GM12878 (cell line): Measurements from ENCODE around the gene SH2D2A. TPM values are rescaled to one million over a fixed set of nuclear protein-coding genes. Genes with fewer than 3 reads are reported as not detected.
A peak's percentile ranks its signal among the peaks of the same experiment; 100 is the strongest.

Experiments used
- ATAC-seq: fragments of 200-7000 bp; cut with Tn5 transposase; 3 replicates; pipeline ENCODE4 v1.9.1; 2020; ENCODE audit warnings: mild to moderate bottlenecking, moderate library complexity
- BruUV-seq: library from RNA; stranded (reverse); fragments of 400-500 nt; replicated peaks from 2 replicates; lab custom pipeline; 2021; lab: Mats Ljungman, UMichigan
- CTCF ChIA-PET: fragments of 300-600 bp; sonication (Branson Sonifier 250); formaldehyde crosslinking; extraction: SDS; loops from one replicate; lab custom pipeline; 2021; ENCODE audit warnings: inconsistent platforms; lab: Yijun Ruan, JAX
- POLR2A ChIA-PET: fragments of 350-600 bp; formaldehyde crosslinking; extraction: SDS; loops from one replicate; lab custom pipeline; 2021; ENCODE audit warnings: inconsistent platforms; lab: Charles Lee
- RAD21 ChIA-PET: fragments of 300-600 bp; sonication (Branson Sonifier 250); formaldehyde crosslinking; loops from one replicate; lab custom pipeline; 2023; ENCODE audit warnings: antibody characterized with exemption; ENCODE audit not compliant: unreplicated experiment; lab: Charles Lee
- SMC1A ChIA-PET: fragments of 300-600 bp; sonication (Branson Sonifier 250); formaldehyde crosslinking; loops from one replicate; lab custom pipeline; 2023; ENCODE audit not compliant: unreplicated experiment, uncharacterized antibody; lab: Charles Lee
- DNase-seq: peaks from one replicate; pipeline ENCODE4 v3.0.0-alpha.2; 2011; ENCODE audit warnings: low read depth, low spot score
- FAIRE-seq: peaks from 3 replicates; lab custom pipeline; 2011; peaks lifted over from hg19 to GRCh38; lab: Jason Lieb, UNC
- H2AFZ ChIP-seq: 2 replicates; pipeline ENCODE4 v1.6.0; 2011; ENCODE audit warnings: low read depth, low read length, control low read depth; ENCODE audit not compliant: control insufficient read depth
- H3K27ac ChIP-seq: 2 replicates; pipeline ENCODE4 v1.5.1; 2011; ENCODE audit warnings: control low read depth; ENCODE audit not compliant: control insufficient read depth, insufficient read depth
- H3K27me3 ChIP-seq, 2 experiments: replicated peaks in 1 of 2; 2 replicates each; pipeline versions ENCODE4 v1.6.0 to v1.6.1; 2011; ENCODE audit warnings: low read length in 1 of 2; ENCODE audit not compliant: control insufficient read depth in 2 of 2, insufficient read depth in 2 of 2
- H3K36me3 ChIP-seq, 2 experiments: 2 replicates each; pipeline ENCODE4 v1.5.1; 2011; ENCODE audit warnings: low read length in 1 of 2; ENCODE audit not compliant: control insufficient read depth in 2 of 2, insufficient read depth in 2 of 2
- H3K4me1 ChIP-seq: 2 replicates; pipeline ENCODE4 v1.6.1; 2011; ENCODE audit warnings: mild to moderate bottlenecking, low read length, moderate library complexity, mixed read lengths; ENCODE audit not compliant: control insufficient read depth, insufficient read depth
- H3K4me2 ChIP-seq: 2 replicates; pipeline ENCODE4 v1.6.0; 2011; ENCODE audit warnings: control low read depth; ENCODE audit not compliant: control insufficient read depth, insufficient read depth
- H3K4me3 ChIP-seq: fragments of 200-600 bp; sonication (generic); 2 replicates; pipeline ENCODE4 v1.5.1; 2016
- H3K79me2 ChIP-seq: 2 replicates; pipeline ENCODE4 v1.6.0; 2011; ENCODE audit warnings: low read length; ENCODE audit not compliant: control insufficient read depth, insufficient read depth
- H3K9ac ChIP-seq: 2 replicates; pipeline ENCODE4 v1.8.0; 2011; ENCODE audit warnings: low read length, control low read depth, mixed read lengths; ENCODE audit not compliant: control insufficient read depth, insufficient read depth
- H3K9me3 ChIP-seq: replicated peaks from 3 replicates; pipeline ENCODE4 v1.5.1; 2011; ENCODE audit warnings: mild to moderate bottlenecking, low read length; ENCODE audit not compliant: control insufficient read depth, insufficient read depth
- H4K20me1 ChIP-seq: 2 replicates; pipeline ENCODE4 v1.6.0; 2011; ENCODE audit not compliant: control insufficient read depth, insufficient read depth
- DPF2 ChIP-seq: fragments of 450-650 bp; IDR thresholded peaks from 2 replicates; pipeline ENCODE4 v1.6.1; 2017; ENCODE audit warnings: mild to moderate bottlenecking
- E2F4 ChIP-seq: IDR thresholded peaks from 2 replicates; pipeline ENCODE4 v1.6.1; 2012; ENCODE audit warnings: low read depth, low read length, improper control_type of control experiment
- JUNB ChIP-seq: IDR thresholded peaks from 2 replicates; pipeline ENCODE4 v1.6.1; 2016; ENCODE audit warnings: antibody characterized with exemption, mild to moderate bottlenecking
- MYB ChIP-seq: fragments of 150-350 bp; IDR thresholded peaks from 2 replicates; pipeline ENCODE4 v1.6.1; 2014; ENCODE audit warnings: mild to moderate bottlenecking, low read depth, low read length, borderline replicate concordance
- MYC ChIP-seq: IDR thresholded peaks from 2 replicates; pipeline ENCODE4 v1.6.1; 2011; ENCODE audit warnings: mild to moderate bottlenecking, low read length, moderate library complexity, inconsistent platforms; ENCODE audit not compliant: insufficient read depth, insufficient replicate concordance, insufficient read length, severe bottlenecking
- NR2C1 ChIP-seq: fragments of 450-650 bp; IDR thresholded peaks from 2 replicates; pipeline ENCODE4 v1.6.1; 2017; ENCODE audit warnings: antibody characterized with exemption, mild to moderate bottlenecking, moderate library complexity
- SMARCA5 ChIP-seq: fragments of 450-650 bp; IDR thresholded peaks from 2 replicates; pipeline ENCODE4 v1.6.1; 2017; ENCODE audit warnings: mild to moderate bottlenecking
- ZNF24 ChIP-seq: fragments of 450-650 bp; IDR thresholded peaks from 2 replicates; pipeline ENCODE4 v1.6.1; 2017; ENCODE audit warnings: antibody characterized with exemption, mild to moderate bottlenecking
- ZNF687 ChIP-seq: fragments of 450-650 bp; IDR thresholded peaks from 2 replicates; pipeline ENCODE4 v1.6.1; 2017; ENCODE audit warnings: mild to moderate bottlenecking, moderate library complexity
- WGBS: methylation state at CpG from one replicate; pipeline ENCODE4 v1.1.6; 2016; ENCODE audit warnings: low lambda C conversion rate; ENCODE audit not compliant: insufficient replicate concordance, insufficient coverage; ENCODE audit errors: missing lambda C conversion rate; 5-methylcytosine and 5-hydroxymethylcytosine counted together
- in situ Hi-C: fragments of 300-500 bp; cut with MboI; formaldehyde crosslinking; loops from 9 replicates; pipeline ENCODE4 v1.14.3; 2018; ENCODE audit warnings: mixed read lengths
- intact Hi-C: fragments of 100-400 bp; cut with micrococcal nuclease; formaldehyde crosslinking; loops from one replicate; pipeline ENCODE4 v1.14.2; 2022; ENCODE audit not compliant: unreplicated experiment
- polyA plus RNA-seq, 11 experiments: library from polyadenylated mRNA; depleted of rRNA in 4 of 11; unstranded in 6 of 11; stranded (reverse) in 5 of 11; fragments of >200 nt; fragmentation: Nextera tagmentation in 4 of 11; fragmentation: Illumina TruSeq in 1 of 11; extraction: Ambion mirVana in 4 of 11; extraction: Trizol in 1 of 11; gene quantifications; 1 replicate in 1 of 11; 2 replicates in 10 of 11; pipeline versions ENCODE4 v1.2.1 to v1.2.3, GENCODE V29; 2011 to 2016; ENCODE audit warnings: inconsistent platforms in 2 of 11, missing spikeins in 2 of 11, low read depth in 1 of 11
- total RNA-seq, 4 experiments: library from RNA; depleted of rRNA in 3 of 4; stranded (reverse); fragments of >200 nt in 3 of 4; fragmentation: Illumina TruSeq in 1 of 4; extraction: Trizol in 1 of 4; gene quantifications; 2 replicates each; pipeline versions ENCODE4 v1.2.1 to v1.2.3, GENCODE V29; 2013 to 2021

The SH2D2A gene
- total and polyA plus RNA-seq, 10 of the 15 experiments (the other 5 are each of a cell fraction or from before 2014, with no cell fraction given) = 0.72 to 15.9 (median 7.0) TPM

- Histone ChIP-seq H3K79me2 (no peaks in the 10 kb centered on the region), H4K20me1 (no peaks in the 10 kb centered on the region), H3K27ac (no peak overlapping the region), H3K9me3 (no peaks in the 10 kb centered on the region), H3K4me1 (peaks cover 20% of the 10 kb centered on the region), H3K27me3 (no peaks in the 10 kb centered on the region), H3K4me2 (peak overlapping the region; percentile 88), H3K36me3 (no peaks in the 10 kb centered on the region; a peak in 1 of 4 replicates), H3K9ac (no peak overlapping the region; the same call in 1 of the 2 replicates), H2AFZ (peak overlapping the region; percentile 84), H3K4me3 (peak overlapping the region; percentile 59; the same call in 1 of the 2 replicates)
- in situ Hi-C loops = no loop called here
- no peak for TF ChIP-seq DPF2
- no peak for TF ChIP-seq ZNF24
- TF ChIP-seq E2F4 = no peak
- TF ChIP-seq MYC = no peak
- no peak for TF ChIP-seq JUNB
- TF ChIP-seq NR2C1 = no peak
- no peak for TF ChIP-seq ZNF687
- TF ChIP-seq MYB = no peak
- no peak for TF ChIP-seq SMARCA5
- 69% methylated on average over 10 of the region's 10 CpGs for WGBS
- RAD21 ChIA-PET = interaction anchor here (1.0 kb wide), 2 partner anchors 23 to 47 kb away, joined by 7 to 8 read pairs; no protein-coding TSS in a partner anchor
- DNase-seq (no peak), FAIRE-seq (no peak), ATAC-seq (no peak)
- CTCF ChIA-PET = interaction anchor here (0.9 to 8.5 kb wide), 16 partner anchors 9 to 152 kb away, joined by 3 to 60 read pairs (median 6); partner anchors contain the start of genes INSRR, METTL25B and NTRK1
- BruUV-seq = no TSS peak
- intact Hi-C loops = no loop called here
- POLR2A ChIA-PET = interaction anchor here (0.7 to 1.4 kb wide), 2 partner anchors 45 to 85 kb away, joined by 3 read pairs; partner anchors contain the start of genes ISG20L2 and METTL25B
- SMC1A ChIA-PET = interaction anchor here (0.9 to 1.3 kb wide), 3 partner anchors 11 to 92 kb away, joined by 3 read pairs; no protein-coding TSS in a partner anchor
Observed at GRCh38 chr1:156813298-156813697, 3.4 kb downstream of the SH2D2A start.
